Hematopoietic multipotent progenitor cell treated with erythropoietin and hydrocortisone succinate and interleukin-3 and kit ligand, for 4 days (in vitro differentiated cells): ENCODE data around the gene SLC7A4.
"Not testable (repeated sequence)": the region's sequence is repeated elsewhere in the genome, so short reads cannot be mapped to it uniquely, and the experiment has no call there.

Experiments
- DNase-seq: peaks from one replicate; pipeline ENCODE4 v3.0.0-alpha.2; 2015

SLC7A4 gene

DNA sequence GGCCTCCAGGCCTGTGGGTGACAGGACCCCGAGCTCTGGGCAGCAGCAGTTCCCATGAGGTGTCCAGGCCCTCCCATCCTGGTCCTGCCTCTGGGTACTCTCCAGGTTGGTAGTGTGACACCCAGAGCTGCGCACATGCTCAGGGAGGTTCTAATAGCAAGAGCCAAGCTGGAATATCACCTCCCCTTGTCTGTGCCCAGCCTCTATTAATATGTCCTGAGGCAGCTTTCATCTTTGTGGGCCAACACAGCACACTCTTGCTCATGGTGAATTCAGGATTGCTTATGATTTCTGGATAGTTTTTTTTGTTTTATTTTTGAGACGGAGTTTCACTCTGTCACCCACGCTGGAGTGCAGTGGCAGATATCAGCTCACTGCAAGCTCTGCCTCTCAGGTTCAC, 14.0 kb downstream of the SLC7A4 start:
- DNase-seq, result no peak

DNA sequence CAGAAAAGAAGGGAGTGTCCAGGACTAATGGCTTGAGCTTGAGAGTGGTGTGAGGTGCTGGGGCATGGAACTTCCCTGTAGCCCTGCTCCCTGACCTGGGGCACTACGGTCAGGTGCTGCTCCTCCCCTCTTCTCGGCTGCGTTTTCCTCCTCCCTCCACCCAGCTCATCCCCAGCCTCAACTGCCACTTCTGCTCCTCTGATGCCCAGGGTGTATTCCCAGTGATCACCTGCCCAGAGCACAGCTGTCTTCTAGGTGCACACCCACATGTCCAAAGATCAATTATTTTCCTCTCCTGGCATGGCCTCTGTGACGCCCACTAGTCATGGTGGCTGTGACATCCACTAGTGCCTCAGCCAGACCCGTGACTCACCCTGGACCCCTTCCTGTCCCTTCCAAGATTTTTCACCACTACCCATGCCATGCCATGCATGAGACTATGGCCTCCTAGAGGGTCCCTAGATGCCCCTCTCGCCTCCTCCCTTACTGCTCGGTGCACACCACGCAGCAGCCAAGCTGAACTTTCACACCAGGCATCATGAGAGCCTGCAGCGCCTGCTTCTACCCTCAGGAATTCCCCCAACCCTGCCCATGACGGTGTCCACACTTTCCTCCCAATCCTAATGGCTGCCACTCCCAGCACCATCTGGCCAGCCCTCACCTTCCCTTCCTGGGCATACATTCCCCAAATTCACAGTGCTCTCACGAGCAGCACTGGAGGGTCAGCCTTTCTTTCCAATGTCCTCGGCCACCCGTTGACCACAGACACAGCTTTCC, 15.5 kb downstream of the SLC7A4 start:
- no peak for DNase-seq

DNA sequence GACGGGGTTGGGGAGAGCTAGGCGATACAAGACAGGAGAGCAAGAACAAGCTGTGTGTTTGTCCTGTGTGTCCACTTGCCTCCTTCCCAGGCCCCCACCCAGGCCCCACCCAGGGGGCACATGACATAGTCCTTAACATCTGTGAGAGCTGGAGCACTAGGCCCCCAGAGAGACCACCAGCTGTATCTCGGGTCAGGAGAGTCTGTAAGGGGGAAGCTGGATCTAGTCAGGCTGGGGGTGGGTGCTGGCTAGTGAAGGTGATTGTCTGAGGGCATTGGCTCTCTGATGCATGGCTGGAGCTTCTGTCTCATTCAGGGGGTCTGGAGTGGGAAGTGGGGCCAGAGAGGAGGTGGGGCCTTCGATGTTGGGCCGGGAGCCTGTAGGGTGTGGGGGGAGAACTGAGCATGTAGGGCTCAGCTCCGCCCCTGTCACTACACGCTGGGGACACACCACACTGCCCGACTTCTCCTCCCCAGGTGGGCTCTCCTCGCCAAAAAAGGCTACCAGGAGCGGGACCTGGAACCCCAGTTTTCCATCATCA, 16.8 kb downstream of the SLC7A4 start:
- DNase-seq, result no peak

DNA sequence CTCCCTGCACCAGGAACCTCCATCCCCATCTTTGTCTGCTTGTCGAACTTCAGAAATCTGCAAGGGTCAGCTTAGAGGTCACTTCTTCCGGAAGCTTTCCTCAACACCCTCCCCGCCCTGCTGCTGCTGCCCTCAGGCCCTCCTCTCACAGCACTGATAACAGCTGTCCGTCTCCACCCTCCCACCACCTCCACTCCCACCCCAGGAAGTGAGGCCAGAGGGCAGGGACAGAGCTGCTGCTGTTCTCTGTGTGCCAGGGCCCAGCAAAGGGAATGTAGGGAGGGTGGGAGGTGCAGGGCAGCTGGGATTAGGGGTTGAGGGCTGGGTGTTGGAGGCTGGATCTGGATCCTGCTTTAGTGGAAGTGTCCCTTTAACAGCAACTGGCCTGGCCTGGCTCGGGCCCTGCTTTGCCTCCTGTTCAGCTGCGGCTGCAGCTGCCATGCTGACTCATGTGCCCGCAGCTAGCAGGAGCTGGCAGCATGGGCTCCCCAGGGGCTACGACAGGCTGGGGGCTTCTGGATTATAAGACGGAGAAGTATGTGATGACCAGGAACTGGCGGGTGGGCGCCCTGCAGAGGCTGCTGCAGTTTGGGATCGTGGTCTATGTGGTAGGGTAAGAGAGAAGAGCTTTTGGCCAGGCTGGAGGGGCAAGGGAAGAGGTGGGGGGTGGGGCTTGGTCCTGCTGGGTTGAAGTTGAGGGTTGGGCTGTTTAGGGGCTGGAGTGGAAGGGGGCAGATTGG, 17.5 kb downstream of the SLC7A4 start, which contains the start of gene P2RX6:
P2RX6 (plus strand) TSS at position 440 of the 740 bp plus-strand sequence; CDS start at position 450, 10 bp downstream.
- peak; percentile 90 for DNase-seq

DNA sequence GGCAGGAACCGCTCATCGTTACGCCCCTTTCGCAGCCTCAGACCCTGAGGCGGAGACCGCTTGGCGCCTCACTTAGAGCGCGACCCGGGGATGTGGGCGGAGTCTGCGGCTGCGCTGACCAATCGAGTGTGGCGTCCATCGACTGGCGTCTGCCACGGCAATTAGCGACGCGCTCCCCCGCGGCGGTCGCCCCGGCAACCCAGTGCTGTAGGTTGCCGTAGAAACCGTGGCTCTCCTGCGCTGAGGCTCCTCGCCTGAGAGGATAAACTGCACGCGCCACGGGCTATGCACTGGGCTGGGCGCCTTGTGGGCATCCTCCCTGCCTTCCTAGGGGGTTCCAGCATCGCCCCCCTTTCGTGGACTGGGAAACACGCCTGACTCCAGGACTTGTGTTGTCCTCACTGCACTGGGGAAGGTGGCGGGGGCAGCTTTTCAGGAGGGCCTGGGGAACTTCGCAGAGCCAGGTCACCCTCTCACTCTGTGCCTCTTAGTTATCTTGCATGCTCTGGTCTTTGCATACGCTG, 18.1 kb downstream of the SLC7A4 start:
- peak; percentile 97 for DNase-seq

DNA sequence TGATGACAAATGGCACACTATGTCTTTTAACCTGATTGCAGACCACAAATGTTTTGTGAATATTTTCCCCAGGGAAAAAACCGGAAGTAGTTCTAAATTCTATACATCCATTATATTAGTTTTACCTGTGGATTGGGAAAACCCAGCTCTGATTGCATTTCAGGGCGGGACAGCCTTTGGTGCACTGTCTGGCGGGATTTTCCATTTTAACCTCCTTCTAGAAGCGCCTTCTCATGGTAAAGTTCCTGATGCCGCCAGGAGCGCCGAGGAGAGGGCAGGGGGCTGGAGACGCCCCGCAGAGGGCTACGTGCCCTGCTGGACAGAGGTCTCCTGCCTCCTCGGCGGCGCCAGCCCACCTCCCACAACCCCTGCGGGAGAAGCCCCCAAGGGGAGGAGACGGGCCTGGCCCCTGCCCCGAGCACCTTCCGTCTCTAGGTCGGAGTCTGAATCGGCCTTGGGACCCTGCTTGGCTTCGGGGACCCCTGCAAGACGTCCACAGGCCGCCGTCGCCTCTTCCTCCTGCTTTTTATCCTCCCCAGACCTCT, 18.6 kb downstream of the SLC7A4 start:
- DNase-seq, result no peak

DNA sequence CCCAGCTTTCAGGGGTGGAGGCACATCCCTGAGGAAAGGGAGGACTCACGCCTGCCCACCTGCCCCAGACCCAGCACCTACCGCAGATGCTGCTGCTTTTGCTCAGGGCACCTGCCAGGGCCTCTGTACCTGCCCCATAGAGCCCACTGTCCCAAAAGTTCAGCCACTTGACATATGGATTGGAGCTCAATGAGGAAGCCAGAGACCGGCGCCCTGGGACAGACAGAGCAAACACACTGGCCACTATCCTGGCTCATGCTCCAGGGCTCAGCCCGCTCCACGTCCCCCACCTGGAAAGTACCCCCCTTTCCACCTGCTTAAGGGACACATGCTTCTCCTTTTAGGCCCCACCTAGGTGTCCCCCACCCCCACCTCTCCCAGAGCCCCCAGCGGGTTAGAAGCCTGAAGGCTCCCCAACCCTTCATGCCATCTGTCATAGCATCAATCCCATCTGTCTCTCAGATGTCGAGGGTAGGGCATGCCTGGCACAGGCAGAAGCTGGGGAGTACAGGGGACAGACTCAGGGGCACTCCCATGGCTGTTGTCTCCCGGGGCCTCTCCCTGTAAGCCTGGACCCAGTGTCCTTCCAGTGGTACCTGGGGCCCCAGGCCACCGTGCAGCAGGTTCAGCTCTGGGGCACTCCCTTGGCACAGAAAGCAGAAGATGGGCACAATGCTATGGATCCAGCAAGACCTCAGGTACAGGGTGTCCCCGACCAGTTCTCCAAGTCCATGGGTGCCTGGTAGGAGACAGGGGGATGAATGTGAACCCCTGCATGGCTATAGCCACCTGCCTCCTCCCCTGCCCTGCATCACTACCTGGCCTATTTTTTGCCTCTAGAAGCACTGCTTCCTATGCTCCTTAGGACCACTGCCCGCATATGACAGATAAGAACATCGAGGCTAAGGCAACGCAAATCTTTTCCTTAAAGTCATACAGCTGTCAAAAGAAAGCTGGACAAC, 19.6 kb downstream of the SLC7A4 start:
- no peak for DNase-seq

DNA sequence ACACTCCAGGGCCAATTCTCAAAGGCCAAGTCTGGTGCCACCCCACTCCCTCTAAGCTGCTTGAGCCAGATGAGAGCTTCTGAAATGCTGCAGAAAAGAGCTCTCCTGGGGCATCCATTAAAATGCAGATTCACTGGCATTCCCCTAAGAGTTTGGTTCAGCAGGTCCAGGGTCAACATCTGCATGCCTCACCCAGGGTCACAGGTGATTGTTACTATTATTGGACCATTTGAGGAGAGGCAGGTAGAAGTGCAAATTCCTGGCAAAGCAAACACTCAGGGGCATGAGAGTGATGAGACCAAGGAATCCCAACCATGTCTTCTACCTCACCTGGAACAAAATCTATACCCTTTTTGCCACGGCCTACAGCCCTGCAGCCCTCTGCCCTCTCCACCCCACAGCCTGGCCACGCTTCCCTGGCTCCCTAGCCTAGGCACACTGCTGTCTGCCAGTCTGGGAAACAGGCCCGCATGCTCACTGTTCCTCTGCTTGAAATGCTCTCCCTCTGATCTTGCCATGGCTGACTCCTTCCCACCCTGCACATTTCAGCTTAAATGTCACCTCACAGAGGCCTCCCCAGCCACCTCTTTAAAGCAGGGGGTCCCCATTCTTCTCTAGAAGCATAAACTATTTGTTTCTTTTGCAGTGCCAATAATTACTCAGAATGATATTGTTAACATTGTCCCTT, 21.8 kb downstream of the SLC7A4 start:
- no peak for DNase-seq

DNA sequence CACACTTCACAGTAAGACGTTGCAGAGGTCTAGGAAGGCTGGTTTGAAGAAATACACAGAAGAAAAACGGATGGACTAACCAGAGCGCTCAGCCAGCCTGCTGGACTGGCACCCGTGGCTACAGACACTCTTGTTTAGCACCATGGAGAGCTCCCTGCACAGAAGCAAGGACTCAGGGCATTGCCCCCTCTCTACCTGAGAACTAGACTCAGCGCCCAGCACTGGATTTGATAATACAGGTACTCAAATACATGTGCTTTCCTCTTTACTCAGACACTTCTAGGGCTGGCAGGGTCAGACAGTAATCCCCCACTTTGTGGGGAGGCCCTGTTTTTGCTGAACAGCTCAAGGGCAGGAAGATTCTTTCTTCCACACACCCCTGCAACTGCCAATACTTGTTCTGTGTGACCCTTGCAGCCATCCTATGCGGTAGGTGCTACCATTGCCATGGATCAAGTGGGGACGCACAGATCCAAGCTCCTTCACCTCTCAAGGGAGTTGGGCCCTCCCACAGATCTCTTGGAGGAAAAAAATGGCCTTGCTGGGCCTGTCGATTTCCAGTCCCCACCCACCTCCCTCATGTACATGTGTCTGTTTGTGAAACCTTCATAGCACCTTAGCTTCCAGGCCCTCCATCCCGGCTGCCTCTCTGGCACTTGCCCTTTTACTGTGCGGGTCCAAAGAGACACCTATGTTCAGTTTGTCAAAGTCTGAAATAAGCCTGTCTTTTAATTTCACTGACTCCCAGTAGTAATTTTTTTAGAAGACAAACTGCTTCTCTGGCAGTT, 22.5 kb downstream of the SLC7A4 start:
- DNase-seq, result peak; percentile 81

DNA sequence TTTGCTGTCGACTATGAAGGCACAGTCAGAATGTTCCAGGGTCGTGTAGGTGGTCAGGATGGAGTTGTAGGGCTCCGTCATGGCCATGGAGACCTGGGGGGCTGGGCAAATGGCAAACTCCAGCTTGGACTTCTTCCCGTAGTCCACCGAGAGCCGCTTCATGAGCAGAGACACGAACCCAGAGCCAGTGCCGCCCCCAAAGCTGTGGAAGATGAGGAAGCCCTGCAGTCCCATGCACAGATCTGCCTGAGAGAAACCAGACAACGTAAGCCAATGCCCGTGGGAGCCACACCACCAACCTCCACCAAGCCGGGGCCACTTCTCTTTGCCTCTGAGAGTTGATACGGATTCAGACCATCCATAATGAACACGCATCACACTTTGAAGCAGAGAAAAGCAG, 23.2 kb downstream of the SLC7A4 start:
- DNase-seq, result not testable (repeated sequence)

DNA sequence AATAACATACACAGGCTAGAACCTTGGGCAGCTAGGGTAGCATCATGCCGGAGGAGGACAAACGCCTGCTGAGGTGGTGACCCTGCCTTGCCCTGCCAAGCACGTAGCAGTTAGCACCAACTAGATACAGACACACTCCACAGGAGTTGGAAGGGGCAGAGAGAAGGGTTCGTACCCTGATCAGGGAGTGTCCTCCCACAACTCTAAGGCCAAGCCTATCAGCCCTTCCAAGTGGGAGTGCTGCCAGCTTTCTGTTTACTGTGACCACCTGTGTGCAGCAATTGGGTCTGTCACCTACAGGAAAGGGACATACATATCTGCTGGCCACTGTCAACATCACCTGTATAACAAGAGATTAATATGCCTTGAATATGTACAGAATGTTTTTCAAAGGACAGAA, 28.6 kb downstream of the SLC7A4 start:
- DNase-seq, result no peak

DNA sequence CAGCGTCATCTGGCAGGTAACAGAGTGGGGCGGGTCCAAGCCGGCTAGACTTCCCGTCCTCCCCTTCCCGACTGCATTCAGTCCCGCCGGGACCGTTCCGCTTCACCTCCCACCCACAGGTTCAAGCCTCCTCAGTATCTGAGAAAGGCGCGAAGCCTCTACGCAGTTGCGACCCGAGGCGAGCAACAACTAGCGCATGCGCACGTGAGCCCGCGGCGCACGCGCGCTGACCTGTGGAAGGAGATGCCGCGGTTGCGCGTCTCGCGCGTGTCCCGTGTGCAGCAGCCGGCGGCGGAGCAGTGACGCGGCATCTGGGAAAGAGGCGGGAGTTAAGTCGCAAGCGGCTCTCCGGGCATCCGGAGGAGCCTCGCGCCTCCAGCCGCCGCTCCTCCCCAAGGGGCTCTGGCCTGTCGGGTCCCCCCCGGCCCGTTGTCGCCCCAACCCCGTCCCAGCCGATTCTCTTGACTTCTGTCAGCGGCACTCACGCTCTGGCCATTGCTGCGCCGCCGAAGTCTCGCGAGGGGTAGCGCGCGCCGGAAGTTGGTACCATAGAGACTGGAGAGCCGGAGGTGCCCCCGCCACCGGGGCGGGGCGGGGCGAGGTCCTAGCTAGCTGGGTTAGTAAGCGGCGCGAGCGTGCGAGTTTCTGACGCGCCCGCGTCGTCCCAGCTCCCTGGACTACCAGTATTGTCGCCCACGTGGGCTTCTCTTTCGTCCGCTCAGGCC, 30.6 kb downstream of the SLC7A4 start, which contains the start of gene THAP7:
THAP7 (minus strand) TSS at position 518 of the 725 bp plus-strand sequence; CDS start at position 311, 207 bp downstream.
- peak; percentile 98 for DNase-seq

DNA sequence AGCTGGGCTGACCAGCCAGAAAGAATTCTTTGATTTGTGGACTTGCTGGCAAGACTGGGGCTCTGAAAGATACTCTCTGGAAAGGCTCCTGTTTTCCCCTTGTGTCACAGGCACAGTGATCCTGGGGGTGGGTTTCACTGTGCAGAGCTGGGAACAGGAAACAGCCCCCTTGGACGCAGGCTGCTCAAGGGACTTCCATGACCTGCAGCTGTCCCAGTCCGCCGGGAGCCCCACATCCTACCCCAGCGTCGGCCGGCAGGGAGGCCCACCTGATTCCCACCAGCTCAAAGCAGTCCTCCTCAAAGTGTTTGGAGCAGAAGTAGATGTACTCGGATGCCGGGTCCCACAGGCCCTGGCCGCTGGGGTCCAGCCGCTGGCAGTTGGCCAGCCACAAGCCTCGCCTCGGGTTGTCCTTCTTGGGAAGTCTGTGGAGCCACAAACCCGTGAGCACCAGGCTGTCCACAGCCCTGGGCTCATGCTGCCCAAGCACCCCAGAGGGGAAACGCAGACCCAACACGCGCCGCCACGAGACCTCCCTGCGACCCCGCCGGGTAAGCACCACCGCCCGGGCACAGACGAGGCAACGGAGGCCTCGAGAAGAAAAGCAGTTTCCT, 31.3 kb downstream of the SLC7A4 start:
- no peak for DNase-seq

DNA sequence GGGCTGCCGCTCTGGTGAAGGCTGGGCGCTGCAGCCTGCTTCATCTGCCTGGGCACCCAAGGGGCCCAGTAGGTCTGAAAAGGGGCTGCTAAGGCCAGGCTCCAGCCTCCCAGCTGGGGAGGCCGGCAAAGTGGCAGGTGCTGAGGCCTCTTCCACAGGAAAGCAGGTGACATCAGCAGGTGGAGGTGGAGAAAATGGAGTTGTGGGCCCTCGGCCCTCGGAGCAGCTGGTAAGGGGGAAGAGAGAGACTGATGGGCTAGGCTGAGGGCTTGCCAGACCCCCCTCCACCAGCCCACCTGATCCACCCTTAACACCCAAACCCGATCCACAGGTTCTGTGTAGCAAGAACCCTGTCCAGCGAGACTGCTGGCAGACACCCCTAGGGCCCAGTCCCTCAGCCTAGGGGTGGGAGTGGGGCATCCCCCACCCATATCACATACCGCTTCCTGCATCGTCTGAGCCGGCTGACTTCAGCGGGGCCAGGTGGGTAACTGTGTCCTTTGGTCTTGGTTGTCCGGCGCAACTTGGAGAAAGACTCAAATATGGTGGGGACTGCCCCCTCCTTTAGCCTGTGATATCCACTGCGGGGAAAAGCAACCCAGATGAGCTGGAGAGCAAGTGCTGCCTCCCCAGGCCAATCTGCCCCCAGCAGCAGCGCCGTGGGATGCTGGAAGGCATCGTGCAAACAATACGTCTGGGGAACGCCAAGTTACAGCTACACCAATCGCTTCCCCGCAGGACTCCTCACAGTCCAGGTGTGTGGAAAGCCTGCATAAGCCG, 32.0 kb downstream of the SLC7A4 start:
- no peak for DNase-seq

DNA sequence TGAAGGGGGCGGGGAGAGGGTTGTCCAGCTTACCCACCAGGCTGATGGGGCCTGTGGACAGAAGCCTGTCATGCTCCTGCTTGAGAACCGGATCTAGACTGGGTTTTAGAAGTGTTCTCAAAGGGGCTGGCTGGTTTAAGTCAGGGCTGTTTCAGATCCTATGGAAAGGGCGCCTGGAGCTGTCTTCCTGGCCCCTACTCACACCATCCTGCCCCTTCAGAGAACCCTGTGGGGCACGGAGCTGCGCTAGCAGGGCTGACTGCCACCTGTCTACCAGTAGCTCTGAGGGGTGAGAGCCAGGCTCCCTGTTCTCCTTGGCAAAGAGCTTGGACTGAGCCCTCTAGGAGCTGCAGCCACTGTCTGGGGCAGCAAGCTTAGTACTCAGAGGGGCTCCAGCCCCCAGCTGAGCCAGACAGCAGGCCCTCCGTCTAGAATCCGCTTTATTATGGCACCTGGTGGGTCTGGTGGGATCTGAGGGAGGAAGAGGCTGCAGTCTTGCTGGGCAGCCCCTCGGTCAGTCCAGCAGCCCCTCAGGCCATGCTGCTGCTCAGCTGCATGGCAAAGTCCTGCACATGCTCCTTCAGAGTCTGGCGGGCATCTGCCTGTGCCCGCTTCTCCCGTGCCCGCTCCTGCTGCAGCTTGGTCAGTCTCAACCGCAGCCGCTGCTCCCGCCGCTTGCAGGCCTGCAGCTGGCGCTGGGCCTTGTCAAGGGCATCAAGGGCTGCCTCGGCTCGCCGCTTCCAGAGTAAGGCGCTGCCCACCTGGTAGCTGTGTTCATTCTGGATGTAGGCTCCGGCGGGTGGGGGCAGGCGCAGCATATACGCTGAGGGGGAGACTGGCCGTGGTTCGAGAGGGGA, 32.8 kb downstream of the SLC7A4 start:
- no peak for DNase-seq

DNA sequence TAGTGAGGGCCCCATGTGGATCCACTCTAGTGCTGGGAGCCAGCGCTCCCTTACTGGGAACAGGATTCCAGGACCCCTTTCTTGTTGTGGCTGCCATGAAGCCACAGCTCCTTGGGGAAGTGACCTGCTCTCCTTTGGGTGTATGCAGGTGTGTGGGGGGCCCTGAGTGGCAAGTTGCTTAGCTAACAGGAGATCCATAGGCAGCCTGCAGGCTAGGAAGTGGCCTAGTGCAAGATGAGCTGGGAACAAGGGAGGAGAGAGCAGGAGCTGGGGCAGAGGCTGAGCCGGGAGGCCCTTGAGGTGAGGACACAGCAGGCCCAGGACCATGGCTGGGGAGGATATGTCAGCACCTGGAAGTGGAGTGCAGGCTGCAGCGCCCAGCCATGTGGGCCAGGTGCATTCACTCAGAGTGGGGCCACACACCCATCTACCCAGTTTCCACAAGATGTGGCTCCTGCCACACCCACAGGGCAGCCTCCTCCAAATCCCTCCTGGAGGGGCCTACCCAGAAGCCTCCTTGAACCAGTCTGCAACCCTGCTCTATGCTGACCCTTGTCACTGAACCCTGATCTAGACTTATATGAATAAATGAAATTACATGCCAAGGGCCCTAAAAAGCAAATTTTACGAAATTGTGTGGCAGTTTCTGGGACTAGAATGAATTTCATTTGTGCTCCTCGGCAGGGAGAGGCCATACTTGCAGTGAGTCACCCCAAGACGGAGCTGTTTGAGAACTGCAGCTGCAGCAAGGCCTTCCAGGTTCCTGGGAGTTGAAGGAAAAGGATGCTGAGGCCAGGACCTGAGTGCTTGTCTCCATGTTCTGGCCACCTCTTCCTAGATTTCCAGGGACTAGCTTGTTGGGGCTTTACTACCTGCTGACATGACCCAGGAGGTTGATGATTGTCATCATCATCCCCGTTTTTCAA, 33.7 kb downstream of the SLC7A4 start:
- DNase-seq, result no peak
